ENCODE data around the gene OR2A14. TPM values are rescaled to one million over a fixed set of nuclear protein-coding genes. Genes with fewer than 3 reads are reported as not detected.
A peak's percentile ranks its signal among the peaks of the same experiment; 100 is the strongest.
"Not testable (repeated sequence)": the region's sequence is repeated elsewhere in the genome, so short reads cannot be mapped to it uniquely, and the experiment has no call there.

OR2A14 gene
- total and polyA plus RNA-seq, 3 donors from 2014 or later, result not detected

DNA sequence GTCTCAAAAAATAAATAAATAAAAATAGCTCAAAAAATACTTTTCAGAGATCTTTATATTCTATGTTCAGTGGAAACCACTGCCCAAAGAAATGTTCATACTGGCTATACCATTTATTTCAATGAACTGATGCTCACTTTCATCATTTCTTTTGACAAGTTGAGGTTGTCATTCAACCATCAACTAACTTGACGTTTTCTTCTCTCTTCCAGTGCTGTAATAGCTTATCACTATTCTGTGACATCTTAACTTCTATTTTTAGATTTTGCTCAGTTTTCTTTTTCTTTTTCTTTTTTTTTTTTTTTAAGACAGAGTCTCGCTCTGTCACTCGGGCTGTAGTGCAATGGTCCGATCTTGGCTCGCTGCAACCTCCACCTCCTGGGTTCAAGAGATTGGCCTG, 51.6 kb downstream of the OR2A14 start:
- 86 to 88% methylated on average over 5 of the region's 5 CpGs for WGBS, 2 donors
- DNase-seq, result no peak
- H3K36me3 ChIP-seq (ENCODE audit: low read depth, missing control alignments), result no peaks in the 10 kb centered on the region
- H3K4me1 ChIP-seq, result no peaks in the 10 kb centered on the region
- H3K9me3 ChIP-seq, result no peaks in the 10 kb centered on the region
- no peak for TF ChIP-seq POLR2A (IDR thresholded peaks at IDR 0.05)
- TF ChIP-seq, protein P1, sequence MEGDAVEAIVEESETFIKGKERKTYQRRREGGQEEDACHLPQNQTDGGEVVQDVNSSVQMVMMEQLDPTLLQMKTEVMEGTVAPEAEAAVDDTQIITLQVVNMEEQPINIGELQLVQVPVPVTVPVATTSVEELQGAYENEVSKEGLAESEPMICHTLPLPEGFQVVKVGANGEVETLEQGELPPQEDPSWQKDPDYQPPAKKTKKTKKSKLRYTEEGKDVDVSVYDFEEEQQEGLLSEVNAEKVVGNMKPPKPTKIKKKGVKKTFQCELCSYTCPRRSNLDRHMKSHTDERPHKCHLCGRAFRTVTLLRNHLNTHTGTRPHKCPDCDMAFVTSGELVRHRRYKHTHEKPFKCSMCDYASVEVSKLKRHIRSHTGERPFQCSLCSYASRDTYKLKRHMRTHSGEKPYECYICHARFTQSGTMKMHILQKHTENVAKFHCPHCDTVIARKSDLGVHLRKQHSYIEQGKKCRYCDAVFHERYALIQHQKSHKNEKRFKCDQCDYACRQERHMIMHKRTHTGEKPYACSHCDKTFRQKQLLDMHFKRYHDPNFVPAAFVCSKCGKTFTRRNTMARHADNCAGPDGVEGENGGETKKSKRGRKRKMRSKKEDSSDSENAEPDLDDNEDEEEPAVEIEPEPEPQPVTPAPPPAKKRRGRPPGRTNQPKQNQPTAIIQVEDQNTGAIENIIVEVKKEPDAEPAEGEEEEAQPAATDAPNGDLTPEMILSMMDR (IDR thresholded peaks at IDR 0.05), result no peak
- H3K4me3 ChIP-seq, result no peak overlapping the region
- H3K27ac ChIP-seq, result no peak overlapping the region
- H3K27me3 ChIP-seq, result no peaks in the 10 kb centered on the region
- intact Hi-C loops (cut with DNase I; ENCODE audit: low total_unique reads), result no loop called here

DNA sequence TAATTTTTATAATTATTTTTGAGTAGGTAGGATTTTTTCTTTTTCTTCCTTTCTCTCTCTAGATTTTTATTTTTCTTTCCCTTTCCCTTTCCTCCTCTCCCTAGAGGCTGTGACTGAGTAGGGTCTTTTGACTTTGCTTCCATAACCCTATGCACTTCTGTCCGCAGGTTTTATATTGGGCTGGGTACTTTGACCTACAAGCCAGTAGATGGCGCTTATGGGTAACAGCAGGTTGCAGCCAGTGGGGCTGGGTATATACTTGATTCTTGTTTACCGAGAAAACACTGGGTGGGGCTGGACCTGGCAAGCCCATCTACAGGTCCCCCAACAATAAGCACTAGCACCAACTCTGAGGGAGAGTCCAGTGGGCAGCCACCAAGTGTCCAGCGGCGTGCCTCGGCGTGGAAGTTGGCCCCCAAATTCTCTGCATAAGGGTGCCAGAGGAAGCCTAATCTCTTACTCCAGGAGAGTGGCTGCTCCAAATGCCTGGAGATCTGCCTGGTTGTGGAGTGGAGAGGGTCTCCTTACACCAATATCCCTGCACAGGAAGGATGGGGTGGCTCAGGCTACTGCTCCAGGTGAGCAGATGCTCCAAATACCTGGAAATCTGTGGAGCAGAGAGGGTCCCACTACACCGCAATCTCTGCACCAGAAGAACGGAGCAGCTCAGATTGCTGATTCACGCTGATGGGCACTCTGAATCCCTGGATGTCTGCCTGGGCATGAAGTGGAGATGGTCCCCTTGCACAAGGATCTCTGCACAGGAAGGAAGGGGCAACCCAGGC, 55.6 kb downstream of the OR2A14 start:
- H3K27ac ChIP-seq; H3K4me1 ChIP-seq; H3K36me3 ChIP-seq (ENCODE audit: low read depth, missing control alignments); H3K9me3 ChIP-seq; intact Hi-C loops (cut with DNase I; ENCODE audit: low total_unique reads); H3K27me3 ChIP-seq; H3K4me3 ChIP-seq: not testable (repeated sequence)
- TF ChIP-seq, protein P1 (IDR thresholded peaks at IDR 0.05), result peak in 2 of 3 experiments; percentile 33 to 43
- DNase-seq, result peak; percentile 31
- 8 to 14% methylated on average over 2 to 3 of the region's 10 CpGs for WGBS, 2 donors

DNA sequence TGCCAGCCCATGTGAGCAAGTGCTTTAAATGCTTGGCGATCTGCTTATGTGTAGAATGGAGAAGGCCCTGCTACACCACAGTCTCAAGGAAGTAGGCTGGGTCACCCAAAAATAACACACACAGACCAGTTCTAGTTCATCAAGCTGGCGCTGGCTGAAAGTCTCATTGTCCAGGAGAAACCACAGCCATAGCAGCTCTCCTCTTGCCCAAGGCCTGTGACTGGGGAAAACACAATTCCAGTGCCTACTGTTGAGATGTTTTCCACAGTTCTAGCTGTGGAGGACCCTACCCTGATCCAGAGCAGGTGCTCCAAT, 56.1 kb downstream of the OR2A14 start:
- no CpG with 5 or more reads among the region's 2 CpGs for WGBS, 2 donors
- intact Hi-C loops (cut with DNase I; ENCODE audit: low total_unique reads); H3K27me3 ChIP-seq; H3K27ac ChIP-seq; H3K4me3 ChIP-seq; DNase-seq; H3K4me1 ChIP-seq; H3K9me3 ChIP-seq; H3K36me3 ChIP-seq (ENCODE audit: low read depth, missing control alignments): not testable (repeated sequence)

Small RNA genes within 50 kb of the gene (small RNA-seq; reads per million reads assigned to genes)
- gene OR2A41P, result 0 reads per million in 2 donors

Other genes starting within 250 kb of the OR2A14 start
- 10 to 100 TPM; 21.3 to 28.7 TPM for gene TCAF1, start 221.0 kb upstream of the OR2A14 start, total RNA-seq
- gene TCAF1, start 221.0 kb upstream of the OR2A14 start, polyA plus RNA-seq (ENCODE audit: insufficient read depth, low read depth, low replicate concordance), result 6.2 TPM
- gene OR2F2, start 187.9 kb upstream of the OR2A14 start, total RNA-seq, result 1 to 10 TPM; 1.2 to 3.5 TPM
- 0.30 TPM for gene OR2F2, start 187.9 kb upstream of the OR2A14 start, polyA plus RNA-seq (ENCODE audit: insufficient read depth, low read depth, low replicate concordance)
- gene OR2F1, start 168.3 kb upstream of the OR2A14 start, total RNA-seq, result 1 to 10 TPM; 2.2 to 5.3 TPM
- gene OR2F1, start 168.3 kb upstream of the OR2A14 start, polyA plus RNA-seq (ENCODE audit: insufficient read depth, low read depth, low replicate concordance), result 0.20 TPM
- 1 to 10 TPM; 1.4 to 1.8 TPM for gene OR6B1, start 122.9 kb upstream of the OR2A14 start, total RNA-seq
- 0.53 TPM for gene OR6B1, start 122.9 kb upstream of the OR2A14 start, polyA plus RNA-seq (ENCODE audit: insufficient read depth, low read depth, low replicate concordance)
- under 1 TPM; 0.31 to 0.43 TPM for gene OR2A5, start 74.2 kb upstream of the OR2A14 start, total RNA-seq
- gene OR2A5, start 74.2 kb upstream of the OR2A14 start, polyA plus RNA-seq (ENCODE audit: insufficient read depth, low read depth, low replicate concordance), result not detected
- gene OR2A25, start 53.4 kb upstream of the OR2A14 start, total RNA-seq, result under 1 TPM in 1 of 2 donors, not detected in 1; 0.19 TPM
- gene OR2A25, start 53.4 kb upstream of the OR2A14 start, polyA plus RNA-seq (ENCODE audit: insufficient read depth, low read depth, low replicate concordance), result 0.18 TPM
- gene OR2A12, start 36.9 kb upstream of the OR2A14 start, total RNA-seq, result under 1 TPM; 0.06 to 0.39 TPM
- not detected for gene OR2A12, start 36.9 kb upstream of the OR2A14 start, polyA plus RNA-seq (ENCODE audit: insufficient read depth, low read depth, low replicate concordance)
- gene OR2A2, start 13.6 kb upstream of the OR2A14 start, total RNA-seq, result not detected
- gene OR2A2, start 13.6 kb upstream of the OR2A14 start, polyA plus RNA-seq (ENCODE audit: insufficient read depth, low read depth, low replicate concordance), result not detected
- 10 to 100 TPM in 1 of 2 donors, 1 to 10 TPM in 1; 7.5 to 13.1 TPM for gene CTAGE4, start 60.3 kb downstream of the OR2A14 start, total RNA-seq
- not detected for gene CTAGE4, start 60.3 kb downstream of the OR2A14 start, polyA plus RNA-seq (ENCODE audit: insufficient read depth, low read depth, low replicate concordance)
- 1 to 10 TPM in 1 of 2 donors, under 1 TPM in 1; 0.87 to 1.3 TPM for gene ARHGEF35, start 72.7 kb downstream of the OR2A14 start, total RNA-seq
- 3.0 TPM for gene ARHGEF35, start 72.7 kb downstream of the OR2A14 start, polyA plus RNA-seq (ENCODE audit: insufficient read depth, low read depth, low replicate concordance)
- gene OR2A42, start 116.4 kb downstream of the OR2A14 start, total RNA-seq, result not detected
- gene OR2A42, start 116.4 kb downstream of the OR2A14 start, polyA plus RNA-seq (ENCODE audit: insufficient read depth, low read depth, low replicate concordance), result not detected
- 1 to 10 TPM in 1 of 2 donors, under 1 TPM in 1; 0.63 to 1.2 TPM for gene OR2A7, start 141.6 kb downstream of the OR2A14 start, total RNA-seq
- gene OR2A7, start 141.6 kb downstream of the OR2A14 start, polyA plus RNA-seq (ENCODE audit: insufficient read depth, low read depth, low replicate concordance), result 1.1 TPM
- gene CTAGE8, start 146.1 kb downstream of the OR2A14 start, total RNA-seq, result 10 to 100 TPM in 1 of 2 donors, 1 to 10 TPM in 1; 4.4 to 13.7 TPM
- 16.6 TPM for gene CTAGE8, start 146.1 kb downstream of the OR2A14 start, polyA plus RNA-seq (ENCODE audit: insufficient read depth, low read depth, low replicate concordance)
- gene OR2A1, start 189.2 kb downstream of the OR2A14 start, total RNA-seq, result under 1 TPM in 1 of 2 donors, not detected in 1; 0.37 TPM
- gene OR2A1, start 189.2 kb downstream of the OR2A14 start, polyA plus RNA-seq (ENCODE audit: insufficient read depth, low read depth, low replicate concordance), result 0.20 TPM
- 1 to 10 TPM; 4.3 to 5.2 TPM for gene ARHGEF5, start 232.2 kb downstream of the OR2A14 start, total RNA-seq
- 5.0 TPM for gene ARHGEF5, start 232.2 kb downstream of the OR2A14 start, polyA plus RNA-seq (ENCODE audit: insufficient read depth, low read depth, low replicate concordance)